ENCODE results near the gene SMIM35. TPM values are rescaled to one million over a fixed set of nuclear protein-coding genes. Genes with fewer than 3 reads are reported as not detected.

The SMIM35 gene
- polyA plus RNA-seq, 1 donor = 0.76 TPM

DNA sequence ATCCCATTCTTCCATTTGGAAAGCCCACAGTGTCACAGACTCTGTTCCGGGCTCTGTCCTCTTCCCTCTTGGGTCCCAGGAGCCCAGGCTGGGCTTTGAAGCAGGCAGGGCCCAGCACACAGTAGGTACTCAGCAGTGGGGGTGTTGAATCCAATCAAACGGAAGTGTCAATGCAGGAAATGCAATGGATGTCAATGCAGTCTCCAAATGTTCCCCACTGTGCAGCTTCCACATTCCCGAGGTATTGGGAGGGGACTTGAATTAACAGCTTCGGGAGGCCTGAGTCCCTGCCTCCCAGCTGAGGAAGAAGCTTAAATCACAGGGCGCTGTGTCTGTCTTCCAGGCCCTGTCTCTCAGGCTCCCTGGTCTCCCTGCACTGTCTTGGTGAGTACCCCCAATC is 21.8 kb upstream of the SMIM35 start:
- no peak for DNase-seq

DNA sequence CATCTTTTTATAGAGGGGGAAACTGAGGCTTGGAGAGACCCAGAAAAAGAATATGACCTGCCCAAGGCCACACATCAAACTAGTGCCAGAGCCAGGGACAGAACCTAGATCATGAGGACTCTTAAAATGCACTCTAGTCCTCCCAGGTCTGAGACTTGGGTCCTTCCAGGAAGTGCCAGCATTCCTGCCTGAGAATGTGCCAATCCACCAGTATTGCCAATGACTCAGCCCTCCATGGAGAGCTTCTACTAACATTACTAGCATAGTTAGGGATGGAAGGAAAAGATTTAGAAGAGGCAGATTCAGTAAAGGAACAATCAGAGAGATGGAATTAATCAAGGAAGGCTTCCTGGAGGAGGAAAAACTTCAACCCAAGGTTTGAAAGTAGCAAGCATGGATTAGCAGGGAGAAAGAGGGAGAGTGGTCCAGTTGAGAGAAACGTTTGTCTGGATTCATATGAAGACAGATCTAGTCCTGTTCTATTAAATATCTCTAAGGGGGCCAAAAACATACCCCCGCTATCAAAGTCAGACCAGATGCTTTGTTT is 20.1 kb upstream of the SMIM35 start:
- DNase-seq = no peak

DNA sequence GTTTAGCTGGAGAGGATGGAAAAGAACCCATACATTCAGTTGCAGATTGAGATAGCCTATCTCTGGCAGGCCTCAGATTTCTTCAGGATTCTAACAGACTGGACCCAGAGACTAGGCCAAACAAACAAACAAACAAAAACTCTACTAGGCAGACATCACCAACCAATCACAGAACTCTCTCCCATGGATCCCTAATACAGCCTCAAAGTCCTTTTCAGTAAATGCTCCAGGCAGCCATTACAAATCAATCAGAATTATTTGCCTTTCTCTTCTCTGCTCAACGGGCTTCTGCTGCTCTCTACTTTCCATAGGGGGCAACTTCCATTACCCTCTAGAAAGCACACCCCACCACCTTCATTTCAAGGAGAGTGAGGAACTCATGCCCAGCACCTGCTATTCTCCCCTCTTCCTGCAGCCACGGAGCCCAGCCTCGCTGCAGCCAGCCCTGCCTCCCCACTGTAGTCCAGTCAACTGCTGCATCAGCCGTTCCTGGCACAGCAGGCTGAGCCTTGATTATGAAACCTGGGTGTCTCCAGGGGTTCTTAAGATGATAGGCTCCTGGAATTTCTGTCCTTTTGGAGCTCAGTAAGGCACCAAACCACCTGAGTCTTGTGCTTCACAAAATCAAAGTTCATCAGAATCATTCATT is 19.0 kb upstream of the SMIM35 start:
- no peak for DNase-seq

DNA sequence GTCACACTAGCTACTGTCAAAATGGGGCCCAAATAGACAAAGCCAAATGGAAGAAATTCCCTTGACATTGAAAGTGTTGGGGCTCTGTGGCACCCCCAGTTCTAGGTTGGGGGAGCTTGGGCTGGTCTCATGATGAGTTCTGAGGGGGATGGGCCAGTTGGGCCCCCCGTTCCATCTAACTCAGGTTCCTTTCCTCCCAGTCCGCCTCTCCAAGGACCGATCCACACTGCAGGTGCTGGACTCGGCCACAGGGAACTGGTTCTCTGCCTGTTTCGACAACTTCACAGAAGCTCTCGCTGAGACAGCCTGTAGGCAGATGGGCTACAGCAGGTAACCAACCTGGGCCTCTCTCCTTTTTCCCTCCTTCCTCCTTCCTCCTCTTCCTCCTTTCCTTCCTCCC is 17.7 kb upstream of the SMIM35 start:
- DNase-seq = no peak

DNA sequence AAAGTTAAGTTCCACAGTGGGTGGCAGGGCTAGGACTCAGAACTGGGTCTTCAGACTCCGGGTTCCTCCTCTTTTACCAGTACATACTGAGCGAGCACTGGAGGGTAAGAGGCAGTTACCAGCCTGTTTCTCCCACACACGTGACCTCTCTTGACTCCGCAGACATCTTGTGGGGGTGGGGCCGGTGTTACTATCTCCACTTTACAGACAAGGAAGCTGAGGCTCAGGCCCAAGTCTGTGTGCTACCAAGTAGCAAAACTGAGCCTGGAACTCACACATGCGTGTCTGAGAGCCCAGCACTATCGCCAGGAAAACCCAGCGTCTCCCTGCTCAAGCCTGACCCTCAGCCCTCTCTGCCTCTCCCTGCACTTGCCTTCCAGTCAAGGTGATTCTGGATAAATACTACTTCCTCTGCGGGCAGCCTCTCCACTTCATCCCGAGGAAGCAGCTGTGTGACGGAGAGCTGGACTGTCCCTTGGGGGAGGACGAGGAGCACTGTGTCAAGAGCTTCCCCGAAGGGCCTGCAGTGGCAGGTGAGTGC is 16.0 kb upstream of the SMIM35 start:
- no peak for DNase-seq

DNA sequence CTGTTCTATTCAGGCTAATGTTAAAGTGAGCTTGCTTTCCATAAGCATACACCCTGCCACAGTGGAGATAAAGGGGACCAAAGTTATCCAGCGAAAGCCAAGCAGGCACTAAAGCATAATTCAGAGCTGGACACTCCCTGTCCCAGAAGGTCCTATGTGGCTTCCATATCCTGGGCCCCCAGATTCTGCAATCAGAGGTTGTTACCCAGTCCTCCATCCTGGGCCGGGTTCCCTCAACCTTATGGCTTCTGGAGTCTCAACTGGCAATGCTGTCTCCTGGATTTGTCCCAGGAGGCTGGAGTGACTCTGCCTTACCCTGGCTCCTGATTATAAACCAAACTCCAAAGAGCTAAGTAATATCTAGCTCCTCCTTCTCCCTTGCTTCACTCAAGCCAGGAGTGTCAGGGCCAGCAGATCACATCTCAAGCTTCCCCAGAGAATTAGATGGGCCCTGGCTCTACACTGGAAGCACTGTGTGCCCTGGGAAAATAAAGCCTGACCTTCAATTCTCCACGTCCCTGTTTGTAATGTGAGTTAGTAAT is 14.0 kb upstream of the SMIM35 start:
- DNase-seq = no peak

DNA sequence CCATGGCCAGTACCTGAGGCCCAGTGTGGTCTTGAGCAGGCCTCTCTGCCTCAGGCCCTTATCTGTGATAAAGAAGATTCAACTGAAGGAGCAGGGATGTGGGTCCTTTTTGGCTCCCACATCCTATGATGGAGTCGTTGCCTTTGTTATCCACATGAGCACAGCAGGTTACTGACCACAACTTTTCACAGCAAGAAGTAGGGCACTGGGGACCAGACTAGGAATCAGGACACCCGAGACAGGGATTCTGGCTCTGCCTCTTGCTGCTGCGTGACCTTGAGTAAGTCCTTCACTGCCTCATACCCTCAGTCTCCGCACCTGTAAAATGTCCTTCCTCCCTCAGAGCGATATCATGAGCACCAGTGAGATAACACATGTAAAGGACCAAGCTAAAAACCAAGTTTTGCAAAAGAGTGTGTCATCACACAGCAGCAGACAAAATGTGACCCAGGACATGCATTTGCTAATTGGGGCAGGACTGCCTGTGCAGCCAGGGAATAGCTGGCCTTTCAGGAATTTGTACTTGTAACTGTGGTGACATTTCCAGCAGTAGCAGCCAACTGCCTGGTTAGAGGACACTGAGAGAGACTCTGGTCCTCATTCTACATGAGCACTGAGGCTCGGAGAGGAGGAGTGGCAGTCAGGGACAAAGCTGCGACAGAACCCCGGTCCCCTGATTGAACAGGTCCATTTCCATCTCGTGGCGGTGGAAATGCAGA is 13.2 kb upstream of the SMIM35 start:
- no peak for DNase-seq

DNA sequence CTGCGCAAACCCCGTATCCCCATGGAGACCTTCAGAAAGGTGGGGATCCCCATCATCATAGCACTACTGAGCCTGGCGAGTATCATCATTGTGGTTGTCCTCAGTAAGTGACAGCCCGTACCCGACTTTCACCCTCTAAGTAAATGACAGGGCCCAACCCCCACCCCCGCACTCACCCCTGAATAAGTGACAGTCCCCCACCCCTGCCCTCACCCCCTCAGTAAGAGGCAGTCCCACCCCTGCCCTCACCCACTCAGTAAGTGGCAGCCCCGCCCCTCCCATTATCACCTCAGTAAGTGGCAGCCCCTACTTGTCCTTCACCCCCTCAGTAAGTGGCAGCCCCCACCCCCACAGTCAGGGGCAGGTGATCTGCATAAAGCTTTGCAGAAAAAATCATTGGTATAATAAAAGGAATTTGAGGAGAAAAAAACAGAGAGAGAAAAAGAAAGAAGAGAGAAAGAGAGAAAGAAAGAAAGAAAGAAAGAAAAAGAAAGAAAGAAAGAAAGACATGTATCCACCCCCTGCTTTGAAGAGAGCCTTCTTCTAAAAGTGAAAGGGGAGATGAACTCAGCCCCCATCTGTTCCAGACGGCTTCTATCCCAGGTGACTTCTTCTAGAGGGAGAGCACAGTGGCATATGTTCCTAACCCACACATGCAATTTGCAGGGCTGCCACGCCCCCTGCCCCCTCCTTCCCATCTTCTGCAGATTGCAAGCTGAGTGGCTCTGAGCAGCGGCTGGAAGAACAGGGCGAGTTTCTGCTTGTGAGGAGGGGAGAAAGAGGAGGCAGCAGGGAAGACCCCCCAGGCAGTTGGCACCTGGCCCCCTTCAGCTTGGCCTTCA is 12.5 kb upstream of the SMIM35 start:
- DNase-seq = no peak

DNA sequence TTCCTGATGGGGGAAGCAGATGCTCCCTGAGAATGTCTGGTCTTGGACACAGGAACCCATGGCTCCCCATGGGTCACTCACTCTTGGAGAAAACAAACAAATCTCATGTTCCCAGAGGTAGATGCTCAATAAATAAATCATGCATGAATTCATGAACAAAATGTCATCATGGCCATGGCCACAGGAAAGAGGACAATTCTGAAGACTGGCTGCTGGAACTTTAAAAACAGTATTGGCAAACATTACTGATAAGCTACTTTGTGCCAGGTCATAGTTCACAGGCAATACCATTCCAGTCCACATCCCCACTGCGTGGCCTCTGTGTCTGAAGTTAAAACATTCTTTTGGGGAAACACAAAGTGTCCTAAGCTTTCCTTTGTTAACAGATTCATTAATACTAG is 9.2 kb upstream of the SMIM35 start:
- no peak for DNase-seq

DNA sequence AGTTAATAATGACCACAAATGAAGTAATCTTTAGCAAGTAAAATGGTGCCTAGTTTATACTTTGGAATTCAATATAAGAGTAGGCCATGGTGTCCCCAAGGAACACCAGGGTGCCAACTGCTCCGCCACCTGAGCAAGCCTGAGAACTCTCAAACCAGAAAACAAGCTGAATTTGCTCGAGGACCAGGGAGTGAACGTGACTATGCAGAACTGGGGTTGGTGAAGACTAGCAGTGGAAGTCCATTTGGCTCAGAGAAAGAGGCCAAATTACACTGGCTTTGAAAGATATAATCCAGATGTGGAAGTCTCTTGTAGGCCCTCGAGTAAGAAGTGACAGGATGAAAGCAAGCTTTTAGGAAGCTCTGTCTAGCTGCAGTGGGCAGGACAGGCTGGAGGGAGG is 8.7 kb upstream of the SMIM35 start:
- DNase-seq = no peak

DNA sequence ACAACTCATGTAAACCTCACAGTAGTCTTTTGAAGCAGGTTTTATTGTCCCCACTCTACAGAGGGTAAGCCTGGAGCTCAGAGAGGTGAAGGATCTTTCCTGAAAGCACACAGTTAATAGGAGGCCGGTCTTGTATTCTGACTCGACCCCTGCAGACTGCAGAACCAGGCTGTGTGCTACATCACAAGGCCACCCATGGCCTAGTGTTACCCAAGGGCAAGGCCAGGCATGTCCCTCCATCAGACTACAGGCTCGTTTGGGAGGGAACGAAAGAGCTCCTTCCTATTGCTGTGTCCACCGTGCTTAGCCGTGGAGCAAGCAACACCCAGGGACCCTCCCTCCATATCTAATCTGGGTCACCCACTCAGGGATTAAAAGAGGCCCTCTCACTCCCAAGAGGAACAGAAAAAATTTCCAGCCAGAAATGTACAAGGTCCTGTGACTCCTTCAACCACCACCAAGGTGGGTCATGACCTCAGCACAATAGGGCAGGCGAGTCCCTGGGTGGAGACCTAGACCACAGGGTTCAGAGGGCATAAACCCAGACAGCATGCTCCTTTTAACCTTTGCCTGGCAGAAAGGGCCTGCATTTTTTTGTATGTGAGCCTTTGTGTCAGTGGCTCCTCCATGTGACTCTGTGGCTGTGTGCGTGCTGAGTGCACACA is 6.3 kb upstream of the SMIM35 start:
- DNase-seq = no peak

DNA sequence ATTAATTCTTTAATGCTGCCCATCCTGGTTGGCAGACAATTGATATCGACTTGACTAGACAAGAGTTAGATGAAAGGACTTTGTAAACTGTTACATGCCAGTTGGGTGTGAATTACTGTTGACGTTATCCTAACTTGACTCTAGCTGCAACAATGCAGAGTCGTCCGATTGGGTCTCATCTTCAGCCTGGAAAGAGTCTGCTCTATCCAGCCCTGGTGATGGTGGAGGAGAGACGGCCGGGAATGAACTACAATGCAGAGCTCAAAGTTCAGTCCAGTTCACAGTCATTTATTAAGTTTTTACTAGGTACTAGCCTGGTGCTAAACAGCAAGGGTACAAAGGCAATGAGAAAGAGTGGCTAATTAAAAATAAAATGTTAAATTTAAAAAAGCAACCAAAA is 4.9 kb upstream of the SMIM35 start:
- no peak for DNase-seq

DNA sequence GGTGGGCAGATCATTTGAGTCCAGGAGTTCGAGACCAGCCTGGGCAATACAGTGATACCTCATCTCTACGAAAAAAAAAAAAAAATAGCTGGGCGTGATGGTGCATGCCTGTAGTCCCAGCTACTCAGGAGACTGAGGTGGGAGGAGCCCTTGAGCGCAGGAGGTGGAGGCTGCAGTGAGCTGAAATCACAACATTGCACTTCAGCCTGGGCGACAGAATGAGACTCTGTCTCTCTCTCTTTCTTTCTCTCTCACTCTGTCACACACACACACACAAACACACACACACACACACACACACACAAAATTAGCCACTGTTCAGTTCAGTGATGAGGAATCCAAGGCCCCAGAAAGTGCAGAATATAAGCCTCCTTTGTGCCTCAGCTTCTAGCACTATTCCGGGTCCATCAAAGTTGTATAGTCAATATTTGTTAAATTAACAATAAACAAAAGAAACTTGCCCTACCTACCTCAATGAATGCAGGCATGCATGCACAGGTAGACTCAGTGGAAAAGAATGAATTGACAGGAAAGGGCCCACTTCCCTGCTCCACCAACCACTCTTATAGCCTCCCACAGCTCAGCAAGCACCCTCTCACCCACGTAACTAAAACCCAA is 3.9 kb upstream of the SMIM35 start:
- DNase-seq = no peak

DNA sequence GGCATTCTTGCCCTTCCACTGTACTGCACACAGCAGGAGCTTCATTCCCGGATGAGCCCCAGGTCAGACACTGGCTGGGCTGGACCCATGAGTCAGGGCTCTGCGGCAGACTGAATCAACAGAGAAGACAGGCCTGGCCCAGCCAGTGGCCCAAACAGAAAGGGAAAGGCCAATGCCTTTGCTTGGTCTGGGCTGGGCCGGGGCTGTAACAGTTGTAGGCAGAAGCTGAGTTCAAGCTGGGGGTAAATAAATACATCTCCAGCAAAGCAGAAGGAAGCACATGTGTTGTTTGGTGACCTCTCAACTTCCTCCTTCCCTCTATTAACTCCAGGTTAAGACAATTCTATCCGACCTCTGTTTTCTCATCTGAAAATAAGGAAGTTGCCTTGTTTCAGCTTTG is 1.8 kb upstream of the SMIM35 start:
- no peak for DNase-seq

DNA sequence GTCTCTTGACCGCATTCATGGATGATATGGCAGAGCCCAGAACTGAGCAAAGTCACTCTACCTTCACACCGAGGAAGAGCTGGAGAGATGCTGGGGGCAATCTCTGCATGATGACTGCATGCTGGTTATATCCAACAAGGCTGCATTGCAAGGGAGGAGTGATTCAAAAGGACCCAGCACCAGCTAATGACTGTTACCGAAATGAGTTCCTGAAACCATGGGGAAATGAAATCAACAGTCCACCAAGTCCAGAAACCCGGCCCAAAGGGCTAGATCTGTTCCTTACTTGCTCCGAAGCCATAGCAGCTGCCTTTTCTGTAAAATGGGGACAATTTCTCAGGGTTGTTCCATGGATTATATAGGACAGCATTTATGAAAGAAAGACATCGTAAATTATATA is 1.2 kb upstream of the SMIM35 start:
- DNase-seq = no peak

DNA sequence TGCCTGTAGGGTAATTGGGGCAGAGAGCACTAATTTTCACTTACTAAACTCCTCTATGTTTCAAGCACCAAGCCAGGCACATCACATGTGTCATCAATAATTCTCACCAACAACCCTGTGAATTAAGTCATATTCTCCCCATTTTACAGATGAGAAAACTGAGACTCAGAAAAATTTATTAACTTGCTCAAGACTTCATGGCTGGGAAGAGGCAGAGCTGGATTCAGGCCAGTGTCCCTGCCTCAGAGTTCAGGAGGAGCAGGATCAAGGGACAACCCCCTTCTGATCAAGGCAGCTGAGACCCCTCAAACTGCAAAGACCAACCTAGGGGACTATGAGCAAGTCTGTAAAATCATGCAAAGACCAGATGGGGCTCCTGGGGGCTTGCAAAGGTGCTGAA is 2.1 kb downstream of the SMIM35 start:
- DNase-seq = no peak

DNA sequence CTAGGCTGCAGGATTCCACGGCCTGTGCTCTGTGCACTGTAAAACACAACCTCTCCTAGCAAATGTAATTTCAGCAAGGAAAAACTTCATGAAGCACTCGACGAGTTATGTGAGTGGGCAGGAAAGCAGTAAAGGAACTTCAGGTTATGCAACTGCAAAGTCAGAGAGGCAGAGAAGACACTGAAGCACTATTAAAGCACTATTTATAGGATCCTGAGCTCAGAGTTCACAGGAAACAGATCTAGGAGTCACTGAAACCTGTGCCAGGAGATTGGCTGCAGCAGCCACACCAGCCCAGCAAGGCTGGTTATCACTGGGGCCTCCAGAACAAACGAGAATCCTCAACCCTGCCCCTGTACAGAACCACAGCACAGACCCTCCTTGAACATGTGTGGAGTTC is 2.5 kb downstream of the SMIM35 start:
- DNase-seq = no peak

DNA sequence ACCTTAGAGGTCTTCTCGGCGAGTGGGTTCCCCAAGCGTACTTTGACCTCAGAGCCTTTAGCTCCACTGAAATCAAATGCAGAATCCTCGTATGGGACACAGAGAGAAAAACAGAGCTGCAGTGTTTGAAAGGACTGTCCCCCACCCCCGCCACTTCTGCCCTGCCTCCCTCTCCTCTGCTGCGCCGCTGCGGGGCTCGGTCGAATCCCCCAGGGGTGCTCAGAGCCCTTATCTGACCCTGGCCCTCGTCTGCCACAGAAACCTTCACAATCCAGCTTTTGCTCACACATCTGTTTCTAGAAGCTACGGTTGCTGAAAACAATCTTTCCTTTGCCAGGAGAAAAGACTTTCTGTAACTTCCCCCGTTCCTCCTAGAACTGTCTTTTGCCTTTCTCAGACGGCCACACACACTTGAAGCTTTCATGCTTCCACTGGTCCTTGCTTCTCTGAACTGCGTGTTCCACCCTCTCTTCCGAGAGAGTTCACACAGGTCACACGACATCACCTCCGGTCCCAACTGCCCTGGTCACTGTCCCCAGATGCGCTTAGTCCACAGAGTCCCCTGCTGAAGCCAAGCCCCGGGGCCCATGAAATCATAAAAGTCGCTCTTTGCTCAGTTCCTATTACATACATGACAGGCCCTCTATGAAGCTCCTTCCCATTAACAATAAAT is 3.7 kb downstream of the SMIM35 start:
- no peak for DNase-seq

DNA sequence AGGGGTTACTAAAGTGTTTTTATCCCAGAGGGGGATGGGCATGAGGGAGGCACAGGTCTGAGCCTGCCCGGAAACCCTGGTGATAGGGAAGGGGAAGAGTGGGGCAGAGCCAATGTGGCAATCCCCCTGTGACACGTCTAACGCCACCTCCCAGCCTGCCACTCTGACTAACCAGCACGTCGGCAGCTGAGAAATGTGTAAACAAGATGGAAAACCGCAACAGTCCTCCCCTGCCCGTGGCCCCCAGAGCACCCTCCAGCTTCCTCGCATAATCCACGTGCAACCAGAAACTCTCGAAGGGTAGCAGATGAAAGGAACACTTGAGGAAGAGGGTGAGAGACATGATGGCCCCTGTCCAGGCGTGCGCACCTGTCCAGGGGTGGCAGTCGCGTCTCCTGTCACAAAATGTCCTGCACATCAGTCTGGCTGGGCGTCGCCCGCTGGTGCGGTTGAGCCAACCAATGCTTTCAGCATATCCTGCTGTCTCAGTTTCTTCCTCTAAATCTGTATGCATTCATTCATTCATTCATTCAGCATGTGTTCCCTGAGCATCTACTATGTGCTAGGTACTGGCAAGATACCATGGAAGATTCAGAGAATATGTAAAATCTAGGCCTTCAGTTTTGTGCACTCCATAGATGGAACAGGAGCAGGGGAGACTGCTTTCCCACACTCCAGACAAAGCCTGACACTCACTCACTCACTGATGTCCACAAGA is 5.4 kb downstream of the SMIM35 start:
- DNase-seq = no peak

DNA sequence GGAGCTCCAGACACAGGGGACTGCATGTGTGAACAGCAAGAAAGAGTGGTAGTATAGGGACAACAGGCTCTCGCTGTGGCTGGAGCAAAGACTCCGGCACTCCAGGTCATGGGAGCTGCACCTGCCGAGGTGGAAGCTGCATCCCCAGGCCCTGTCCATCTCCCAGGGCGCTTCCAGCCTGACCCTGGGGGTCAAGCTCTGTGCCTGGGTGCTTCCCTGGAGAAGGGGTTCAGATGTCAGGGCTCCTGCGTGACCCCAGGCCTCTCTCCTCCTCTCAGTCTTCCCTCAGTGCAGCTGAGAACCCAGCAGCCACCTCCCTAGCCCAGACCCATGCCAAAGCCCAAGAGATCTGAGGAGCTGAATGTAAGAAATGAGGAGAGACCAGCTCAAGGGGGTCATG is 6.5 kb downstream of the SMIM35 start:
- no peak for DNase-seq

DNA sequence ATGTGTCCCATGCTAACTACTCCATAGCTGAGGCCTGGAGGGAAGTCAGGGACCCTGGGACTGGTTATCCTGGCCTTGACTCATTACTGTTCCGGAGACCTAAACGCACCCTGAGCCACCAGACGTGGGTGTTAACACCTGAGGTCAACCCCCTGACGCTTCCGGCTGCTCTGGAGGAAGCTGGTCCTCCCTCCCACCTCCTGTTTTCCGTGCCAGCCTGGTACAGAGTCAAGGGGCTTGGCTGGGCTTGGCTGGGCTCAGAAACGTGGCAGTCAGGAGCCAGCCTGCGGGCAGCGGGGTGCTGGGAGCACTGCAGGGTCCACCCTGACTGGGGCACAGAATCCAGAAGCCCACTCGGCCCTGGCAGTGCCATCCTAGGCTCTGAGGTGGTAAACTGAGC is 7.3 kb downstream of the SMIM35 start:
- DNase-seq = no peak

All from hindlimb muscle (tissue), 1 donor.